Hepatocyte (in vitro differentiated cells): ENCODE measurements around the gene LPP.

ENCODE experiments used
- CTCF ChIP-seq: fragments of 200-600 bp; sonication (generic); IDR thresholded peaks from 2 replicates; pipeline ENCODE4 v1.5.1; 2016; ENCODE audit warnings: antibody characterized with exemption, mild to moderate bottlenecking; ENCODE audit not compliant: poor library complexity
- EZH2 ChIP-seq: fragments of 200-600 bp; sonication (generic); IDR thresholded peaks from 2 replicates; pipeline ENCODE4 v1.6.1; 2016; ENCODE audit warnings: antibody characterized with exemption, mild to moderate bottlenecking, borderline replicate concordance
- EZH2phosphoT487 ChIP-seq: fragments of 200-600 bp; sonication (generic); IDR thresholded peaks from one replicate; pipeline ENCODE4 v1.6.1; 2018; ENCODE audit warnings: antibody characterized with exemption, mild to moderate bottlenecking, low read depth, moderate library complexity; ENCODE audit not compliant: unreplicated experiment, severe bottlenecking

DNA sequence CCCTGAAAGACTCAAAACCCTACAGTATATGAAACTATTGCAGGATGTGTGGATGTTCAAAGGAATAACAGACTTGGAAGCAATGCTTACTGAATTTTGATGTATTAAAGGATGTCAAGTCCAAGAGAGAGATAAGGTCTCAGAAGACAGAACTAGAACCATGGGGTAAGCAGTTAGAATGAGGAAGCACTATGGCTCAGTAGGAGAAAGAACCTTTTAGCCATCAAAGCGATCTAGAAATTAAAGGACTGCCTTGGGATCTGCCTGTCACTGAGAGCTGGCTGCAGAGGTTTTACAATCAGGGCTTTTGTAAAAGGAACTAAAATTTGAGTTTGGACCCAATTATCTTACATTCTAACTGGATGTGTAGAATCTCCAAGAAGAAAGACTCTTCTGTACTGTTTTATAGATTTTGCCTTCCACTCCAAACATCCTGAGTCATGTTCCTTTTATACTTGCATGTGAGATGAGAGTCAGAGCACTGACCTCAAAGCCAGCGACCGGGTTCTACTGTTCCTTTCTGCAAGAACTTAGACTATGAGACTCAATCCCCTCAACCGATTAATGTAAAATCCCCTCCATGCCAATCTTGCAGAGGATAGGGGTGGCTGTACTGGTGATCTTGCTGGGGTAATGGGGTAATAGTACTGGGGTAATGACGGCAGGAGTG is 605.5 kb downstream of the LPP start:
- TF ChIP-seq CTCF (no peak), EZH2phosphoT487 (no peak), EZH2 (no peak)
